Frontal cortex (tissue), 4 donors: ENCODE measurements around the gene EIF3L. TPM values are rescaled to one million over a fixed set of nuclear protein-coding genes. Genes with fewer than 3 reads are reported as not detected.
"Not testable (repeated sequence)": the region's sequence is repeated elsewhere in the genome, so short reads cannot be mapped to it uniquely, and the experiment has no call there.

Source experiments
- DNase-seq, 2 donors: peaks; one replicate each; pipeline ENCODE4 v3.0.0; 2012; ENCODE audit warnings: low spot score in 2 of 2
- FAIRE-seq: peaks from 2 replicates; lab custom pipeline; 2012; peaks lifted over from hg19 to GRCh38; lab: Jason Lieb, UNC
- total RNA-seq: library from RNA; depleted of rRNA; stranded (reverse); fragments of >200 nt; gene quantifications from one replicate; pipeline ENCODE4 v1.2.3, GENCODE V29; 2014
- donor health status: control.
- donor health status: control.
- donor health status: control.

EIF3L gene
- 695 TPM for total RNA-seq

GRCh38 chr22:37849089-37849751, at the start of gene EIF3L:
EIF3L (plus strand) TSS chr22:37849419; CDS start chr22:37849450, 31 bp downstream.
- FAIRE-seq: no peak
- DNase-seq: peak; percentile 90 to 94

GRCh38 chr22:37799979-37800378, 49.2 kb upstream of the EIF3L start:
- DNase-seq, FAIRE-seq: not testable (repeated sequence)

DNA sequence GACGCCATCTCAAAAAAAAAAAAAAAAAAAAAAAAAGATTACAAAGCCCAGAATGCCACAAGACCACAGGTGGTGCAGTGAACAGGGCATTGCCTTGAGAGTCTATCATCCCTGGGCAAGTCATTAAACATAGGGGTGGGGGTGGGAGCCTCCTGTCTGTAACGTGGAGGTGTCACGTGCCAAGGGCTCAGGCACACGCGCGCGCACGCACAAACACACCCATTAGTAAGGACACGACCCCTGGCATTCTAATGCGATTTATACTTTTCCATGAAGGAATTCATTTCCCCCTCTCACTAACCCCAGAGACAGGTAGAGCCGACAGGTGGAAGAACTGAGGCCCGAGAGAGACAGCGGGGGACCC, 47.3 kb upstream of the EIF3L start:
- no peak for FAIRE-seq
- no peak for DNase-seq

- no peak for FAIRE-seq
- DNase-seq: peak; percentile 65 to 74
Observed at GRCh38 chr22:37802310-37803194, 46.7 kb upstream of the EIF3L start.

GRCh38 chr22:37803195-37803638, 46.0 kb upstream of the EIF3L start:
- FAIRE-seq: no peak
- no peak for DNase-seq

- FAIRE-seq (no peak), DNase-seq (no peak)
Observed at GRCh38 chr22:37803639-37804351, 45.4 kb upstream of the EIF3L start.

- FAIRE-seq (no peak), DNase-seq (peak in 1 of 2 donors; percentile 62)
Observed at GRCh38 chr22:37804352-37804880, 44.8 kb upstream of the EIF3L start.

DNA sequence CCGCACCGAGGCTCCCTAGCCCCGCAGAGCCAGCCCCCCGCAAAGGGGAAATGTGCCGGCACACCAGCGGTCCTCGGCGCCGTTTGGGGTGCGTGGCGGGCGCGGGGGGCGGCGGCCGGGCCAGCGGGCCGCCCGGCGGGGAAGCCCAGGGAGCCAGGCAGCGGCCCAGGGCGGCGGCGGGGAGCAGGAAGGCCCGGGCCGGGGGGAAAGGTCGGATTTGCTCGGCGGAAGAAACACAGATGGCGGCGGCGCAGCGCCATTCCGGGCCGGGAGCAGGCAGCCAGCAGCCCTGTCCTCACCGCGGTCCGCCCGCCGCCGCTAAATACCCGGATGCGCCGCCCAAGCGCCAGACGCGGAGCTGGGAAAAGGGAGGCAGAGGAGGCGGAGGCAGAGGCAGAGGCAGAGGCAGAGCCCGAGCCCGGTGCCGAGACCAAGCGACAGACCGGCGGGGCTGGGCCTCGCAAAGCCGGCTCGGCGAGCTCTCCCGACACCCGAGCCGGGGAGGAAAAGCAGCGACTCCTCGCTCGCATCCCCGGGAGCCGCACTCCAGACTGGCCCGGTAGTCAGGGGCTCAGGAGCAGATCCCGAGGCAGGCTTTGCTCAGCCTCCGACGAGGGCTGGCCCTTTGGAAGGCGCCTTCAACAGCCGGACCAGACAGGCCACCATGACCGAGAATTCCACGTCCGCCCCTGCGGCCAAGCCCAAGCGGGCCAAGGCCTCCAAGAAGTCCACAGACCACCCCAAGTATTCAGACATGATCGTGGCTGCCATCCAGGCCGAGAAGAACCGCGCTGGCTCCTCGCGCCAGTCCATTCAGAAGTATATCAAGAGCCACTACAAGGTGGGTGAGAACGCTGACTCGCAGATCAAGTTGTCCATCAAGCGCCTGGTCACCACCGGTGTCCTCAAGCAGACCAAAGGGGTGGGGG, 44.1 kb upstream of the EIF3L start:
- FAIRE-seq: no peak
- DNase-seq: peak; percentile 89 to 94

- no peak for FAIRE-seq
Observed at GRCh38 chr22:37805810-37806277, 43.4 kb upstream of the EIF3L start.

GRCh38 chr22:37806409-37807333, 42.5 kb upstream of the EIF3L start:
- FAIRE-seq (no peak), DNase-seq (no peak)

More at GRCh38 chr22:37805810-37806277, 43.4 kb upstream of the EIF3L start:
- DNase-seq: no peak

GRCh38 chr22:37807410-37808293, 41.6 kb upstream of the EIF3L start, which contains the start of gene GCAT:
GCAT (plus strand) TSS chr22:37807934; CDS start chr22:37807968, 34 bp downstream.
- FAIRE-seq (no peak), DNase-seq (peak; percentile 96 to 99)

DNA sequence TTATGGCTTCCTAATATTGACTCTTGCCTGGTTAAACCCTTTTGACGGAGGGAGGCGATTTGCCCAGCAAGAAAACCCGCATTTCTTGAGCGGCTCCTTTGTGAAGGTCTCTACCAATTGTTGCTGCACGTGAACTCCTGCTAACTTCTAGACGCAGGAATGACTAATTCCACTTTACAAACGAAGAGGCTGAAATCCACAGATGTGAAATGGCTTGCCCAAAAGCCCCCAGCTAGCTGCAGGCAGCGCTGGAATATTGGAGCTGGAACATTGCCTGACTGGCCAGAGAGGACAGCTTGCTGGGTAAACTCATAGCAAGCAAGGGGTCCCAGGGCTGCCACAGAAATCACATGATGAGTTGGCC, 40.9 kb upstream of the EIF3L start:
- DNase-seq (no peak), FAIRE-seq (no peak)

DNA sequence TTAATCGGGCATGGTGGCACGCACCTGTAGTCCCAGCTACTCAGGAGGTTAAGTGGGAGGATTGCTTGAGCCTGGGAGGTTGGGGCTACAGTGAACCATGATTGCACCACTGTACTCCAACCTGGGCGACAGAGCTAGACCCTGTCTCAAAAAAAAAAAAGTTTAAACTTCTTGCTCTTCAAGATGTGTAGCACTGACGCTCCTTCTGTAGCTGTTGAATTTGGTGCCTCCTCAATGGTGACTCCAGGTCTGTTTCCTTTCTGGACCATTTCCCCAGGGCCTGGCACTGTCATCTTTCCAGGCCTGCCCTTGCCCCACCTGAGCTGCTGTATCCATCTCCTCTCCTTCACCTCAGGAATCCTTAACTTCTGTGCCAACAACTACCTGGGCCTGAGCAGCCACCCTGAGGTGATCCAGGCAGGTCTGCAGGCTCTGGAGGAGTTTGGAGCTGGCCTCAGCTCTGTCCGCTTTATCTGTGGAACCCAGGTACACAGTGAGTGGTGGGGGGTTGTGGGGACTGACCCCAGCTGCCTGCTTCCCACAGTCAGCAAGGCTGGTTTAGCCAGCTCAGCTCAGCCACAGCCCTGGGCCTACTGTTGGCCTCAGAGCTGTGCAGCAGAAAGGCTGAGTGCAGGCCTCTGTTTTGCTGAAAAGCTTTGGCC, 39.4 kb upstream of the EIF3L start:
- DNase-seq (no peak), FAIRE-seq (no peak)

DNA sequence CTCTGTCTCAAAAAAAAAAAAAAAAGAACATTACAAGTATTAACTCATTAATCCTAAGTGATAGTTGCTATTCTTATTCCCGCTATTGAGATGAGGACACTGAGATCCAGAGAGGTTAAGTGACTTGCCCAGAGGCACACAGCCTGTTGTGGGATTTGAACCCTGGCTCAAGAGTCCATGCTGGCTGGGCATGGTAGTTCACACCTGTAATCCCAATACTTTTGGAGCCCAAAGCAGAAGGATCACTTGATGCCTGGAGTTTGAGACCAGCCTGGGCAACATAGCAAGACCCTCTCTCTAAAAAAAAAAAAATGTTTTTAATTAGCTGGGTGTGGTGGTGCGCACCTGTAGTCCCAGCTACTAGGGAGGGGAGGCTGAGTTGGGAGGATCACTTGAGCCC, 37.4 kb upstream of the EIF3L start:
- no peak for DNase-seq
- no peak for FAIRE-seq

- no peak for DNase-seq
- no peak for FAIRE-seq
Observed at GRCh38 chr22:37812869-37813678, 36.1 kb upstream of the EIF3L start.

DNA sequence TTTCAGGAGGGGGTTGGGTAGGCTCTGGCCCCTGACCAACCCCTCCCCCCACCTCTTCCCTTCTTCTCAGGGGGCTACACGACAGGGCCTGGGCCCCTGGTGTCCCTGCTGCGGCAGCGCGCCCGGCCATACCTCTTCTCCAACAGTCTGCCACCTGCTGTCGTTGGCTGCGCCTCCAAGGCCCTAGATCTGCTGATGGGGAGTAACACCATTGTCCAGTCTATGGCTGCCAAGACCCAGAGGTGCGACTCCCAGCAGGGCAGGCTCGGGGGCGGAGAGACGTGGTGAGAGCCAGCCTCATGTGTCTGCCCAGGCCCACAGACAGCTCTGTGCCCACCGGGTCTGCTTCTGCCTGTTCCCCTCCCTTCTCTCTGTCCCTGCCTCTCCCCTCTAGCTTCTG, 33.6 kb upstream of the EIF3L start:
- no peak for FAIRE-seq

More for the DNA sequence above, 33.6 kb upstream of the EIF3L start:
- DNase-seq: no peak
